Prostate gland (tissue), 2 donors: Measurements from ENCODE around the gene PABPN1L. TPM values are rescaled to one million over a fixed set of nuclear protein-coding genes. Genes with fewer than 3 reads are reported as not detected.

ENCODE experiments used
- DNase-seq: peaks from one replicate; pipeline ENCODE4 v3.0.0-alpha.2; 2019; ENCODE audit warnings: low spot score
- H3K27ac ChIP-seq, 2 donors: fragments of 200-600 bp; sonication (generic); 2 replicates each; pipeline ENCODE4 v1.5.1; 2017 to 2019
- H3K27me3 ChIP-seq: fragments of 200-600 bp; sonication (generic); replicated peaks from 2 replicates; pipeline ENCODE4 v1.5.1; 2019; ENCODE audit not compliant: insufficient read depth
- H3K36me3 ChIP-seq, 2 donors: fragments of 200-600 bp; sonication (generic); 1 replicate in 1 of 2; 2 replicates in 1 of 2; pipeline versions ENCODE4 v1.5.1 to v1.8.1; 2017 to 2019
- H3K4me1 ChIP-seq: fragments of 200-600 bp; sonication (generic); replicated peaks from 2 replicates; pipeline ENCODE4 v1.5.1; 2019
- H3K4me3 ChIP-seq, 2 donors: fragments of 200-600 bp; sonication (generic); 2 replicates each; pipeline ENCODE4 v1.5.1; 2017 to 2019
- H3K9me3 ChIP-seq: fragments of 200-600 bp; sonication (generic); 2 replicates; pipeline ENCODE4 v1.5.1; 2017
- CTCF ChIP-seq, 4 experiments: fragments of 200-600 bp in 2 of 4; fragments of 450-650 bp in 2 of 4; sonication (generic) in 2 of 4; IDR thresholded peaks; 1 replicate in 3 of 4; 2 replicates in 1 of 4; pipeline ENCODE4 v1.5.1; 2016 to 2019; ENCODE audit warnings: antibody characterized with exemption in 4 of 4, mild to moderate bottlenecking in 2 of 4, moderate library complexity in 2 of 4
- POLR2A ChIP-seq: fragments of 450-650 bp; IDR thresholded peaks from one replicate; pipeline ENCODE4 v1.6.1; 2016; ENCODE audit warnings: antibody characterized with exemption, mild to moderate bottlenecking
- POLR2AphosphoS5 ChIP-seq: sonication (generic); formaldehyde crosslinking; IDR thresholded peaks from one replicate; pipeline ENCODE4 v1.6.1; 2017; ENCODE audit warnings: antibody characterized with exemption
- WGBS: methylation state at CpG from one replicate; pipeline ENCODE4 v1.1.5; 2018; 5-methylcytosine and 5-hydroxymethylcytosine counted together
- intact Hi-C: fragments of 100-400 bp; cut with DNase I; formaldehyde crosslinking; loops from one replicate; pipeline ENCODE4 v1.14.2; 2022
- total RNA-seq, 2 donors: library from RNA; depleted of rRNA; stranded (reverse); fragments of >200 nt; gene quantifications; one replicate each; pipeline ENCODE4 v1.1.0, GENCODE V29; 2016

Gene PABPN1L
- total RNA-seq, 2 donors from 2014 or later = 4.1 TPM; not detected in 1

- no peaks in the 10 kb centered on the region for H3K27me3 ChIP-seq
Measured at GRCh38 chr16:88913001-88913612, 46.6 kb upstream of the PABPN1L start.

GRCh38 chr16:88912556-88912955 is 46.1 kb upstream of the PABPN1L start:
- Histone ChIP-seq H3K4me3 (no peak overlapping the region), H3K27ac (no peak overlapping the region), H3K27me3 (no peaks in the 10 kb centered on the region), H3K4me1 (no peaks in the 10 kb centered on the region), H3K36me3 (no peaks in the 10 kb centered on the region), H3K9me3 (no peaks in the 10 kb centered on the region)
- no peak for TF ChIP-seq CTCF (IDR thresholded peaks at IDR 0.05)
- no peak for TF ChIP-seq POLR2AphosphoS5
- TF ChIP-seq POLR2A = no peak
- intact Hi-C loops = no loop called here
- DNase-seq = no peak
- 75% methylated on average over 14 of the region's 15 CpGs for WGBS

More at GRCh38 chr16:88913001-88913612, 46.6 kb upstream of the PABPN1L start:
- no peak overlapping the region for H3K27ac ChIP-seq
- H3K36me3 ChIP-seq = no peaks in the 10 kb centered on the region
- TF ChIP-seq CTCF (IDR thresholded peaks at IDR 0.05) (no peak), POLR2AphosphoS5 (no peak), POLR2A (no peak)
- H3K4me1 ChIP-seq = no peaks in the 10 kb centered on the region
- intact Hi-C loops = no loop called here
- no peak overlapping the region for H3K4me3 ChIP-seq
- no peak for DNase-seq
- WGBS = 96% methylated on average over 16 of the region's 16 CpGs
- H3K9me3 ChIP-seq = no peaks in the 10 kb centered on the region

- no peak for TF ChIP-seq CTCF (IDR thresholded peaks at IDR 0.05)
- no peak for TF ChIP-seq POLR2AphosphoS5
- no peak for TF ChIP-seq POLR2A
- intact Hi-C loops = no loop called here
- Histone ChIP-seq H3K27me3 (no peaks in the 10 kb centered on the region), H3K36me3 (no peaks in the 10 kb centered on the region), H3K9me3 (no peaks in the 10 kb centered on the region), H3K4me3 (no peak overlapping the region), H3K27ac (no peak overlapping the region), H3K4me1 (no peaks in the 10 kb centered on the region)
- WGBS = 92% methylated on average over 13 of the region's 16 CpGs
- DNase-seq = no peak
Measured at GRCh38 chr16:88911946-88912310, 45.5 kb upstream of the PABPN1L start.

- WGBS = 77% methylated on average over 36 of the region's 36 CpGs
- intact Hi-C loops = no loop called here
- TF ChIP-seq CTCF (IDR thresholded peaks at IDR 0.05) (no peak), POLR2AphosphoS5 (no peak), POLR2A (no peak)
- Histone ChIP-seq H3K27me3 (no peaks in the 10 kb centered on the region), H3K4me3 (no peak overlapping the region), H3K27ac (no peak overlapping the region), H3K36me3 (no peaks in the 10 kb centered on the region), H3K9me3 (no peaks in the 10 kb centered on the region), H3K4me1 (no peaks in the 10 kb centered on the region)
- no peak for DNase-seq
Measured at GRCh38 chr16:88911136-88911945, 44.9 kb upstream of the PABPN1L start.
